ENCODE results near the gene HSPA1B. TPM values are rescaled to one million over a fixed set of nuclear protein-coding genes. Genes with fewer than 3 reads are reported as not detected.
"Not testable (repeated sequence)": the region's sequence is repeated elsewhere in the genome, so short reads cannot be mapped to it uniquely, and the experiment has no call there.

Gene HSPA1B
- 100 to 1,000 TPM; 111 to 507 (median 160) TPM for polyA plus RNA-seq (ENCODE audit: insufficient read length in 4 of 4)

DNA sequence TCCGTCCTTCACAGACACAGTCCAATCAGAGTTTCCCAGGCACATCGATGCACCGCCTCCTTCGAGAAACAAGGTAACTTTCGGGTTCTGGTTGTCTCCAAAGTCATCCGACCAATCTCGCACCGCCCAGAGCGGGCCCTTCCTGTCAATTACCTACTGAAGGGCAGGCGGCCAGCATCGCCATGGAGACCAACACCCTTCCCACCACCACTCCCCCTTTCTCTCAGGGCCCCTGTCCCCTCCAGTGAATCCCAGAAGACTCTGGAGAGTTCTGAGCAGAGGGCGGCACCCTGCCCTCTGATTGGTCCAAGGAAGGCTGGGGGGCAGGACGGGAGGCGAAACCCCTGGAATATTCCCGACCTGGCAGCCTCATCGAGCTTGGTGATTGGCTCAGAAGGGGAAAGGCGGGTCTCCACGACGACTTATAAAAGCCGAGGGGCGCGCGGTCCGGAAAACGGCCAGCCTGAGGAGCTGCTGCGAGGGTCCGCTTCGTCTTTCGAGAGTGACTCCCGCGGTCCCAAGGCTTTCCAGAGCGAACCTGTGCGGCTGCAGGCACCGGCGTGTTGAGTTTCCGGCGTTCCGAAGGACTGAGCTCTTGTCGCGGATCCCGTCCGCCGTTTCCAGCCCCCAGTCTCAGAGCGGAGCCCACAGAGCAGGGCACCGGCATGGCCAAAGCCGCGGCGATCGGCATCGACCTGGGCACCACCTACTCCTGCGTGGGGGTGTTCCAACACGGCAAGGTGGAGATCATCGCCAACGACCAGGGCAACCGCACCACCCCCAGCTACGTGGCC lies at the start of gene HSPA1B:
Gene HSPA1B (plus strand): TSS at position 453 of the 794 bp plus-strand sequence. CDS start 213 bp downstream, at position 666.
- DNase-seq (ENCODE audit: low read depth in 4 of 4, low spot score in 3 of 4), result peak; percentile 98 to 100 (median 100)

DNA sequence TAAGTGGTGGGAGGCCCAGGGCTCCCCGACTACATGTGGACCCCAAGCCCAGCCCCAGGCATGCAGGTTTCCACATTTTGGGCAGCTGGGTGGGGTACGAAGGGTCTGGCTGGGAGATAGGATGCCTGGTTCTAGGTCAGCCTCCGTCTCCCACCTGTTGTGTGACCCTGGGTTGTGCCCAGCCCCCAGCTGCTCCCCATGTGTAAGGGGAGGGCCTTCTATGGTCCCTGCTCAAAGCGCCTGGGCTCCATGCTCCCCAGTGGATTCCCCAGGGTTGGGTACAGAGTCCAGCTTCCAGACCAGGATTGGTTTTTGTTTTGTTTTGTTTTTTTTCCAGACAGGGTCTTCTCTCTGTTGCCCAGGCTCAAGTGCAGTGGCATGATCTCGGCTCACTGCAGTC lies 49.3 kb upstream of the HSPA1B start:
- DNase-seq (ENCODE audit: low read depth in 4 of 4, low spot score in 3 of 4), result no peak

DNA sequence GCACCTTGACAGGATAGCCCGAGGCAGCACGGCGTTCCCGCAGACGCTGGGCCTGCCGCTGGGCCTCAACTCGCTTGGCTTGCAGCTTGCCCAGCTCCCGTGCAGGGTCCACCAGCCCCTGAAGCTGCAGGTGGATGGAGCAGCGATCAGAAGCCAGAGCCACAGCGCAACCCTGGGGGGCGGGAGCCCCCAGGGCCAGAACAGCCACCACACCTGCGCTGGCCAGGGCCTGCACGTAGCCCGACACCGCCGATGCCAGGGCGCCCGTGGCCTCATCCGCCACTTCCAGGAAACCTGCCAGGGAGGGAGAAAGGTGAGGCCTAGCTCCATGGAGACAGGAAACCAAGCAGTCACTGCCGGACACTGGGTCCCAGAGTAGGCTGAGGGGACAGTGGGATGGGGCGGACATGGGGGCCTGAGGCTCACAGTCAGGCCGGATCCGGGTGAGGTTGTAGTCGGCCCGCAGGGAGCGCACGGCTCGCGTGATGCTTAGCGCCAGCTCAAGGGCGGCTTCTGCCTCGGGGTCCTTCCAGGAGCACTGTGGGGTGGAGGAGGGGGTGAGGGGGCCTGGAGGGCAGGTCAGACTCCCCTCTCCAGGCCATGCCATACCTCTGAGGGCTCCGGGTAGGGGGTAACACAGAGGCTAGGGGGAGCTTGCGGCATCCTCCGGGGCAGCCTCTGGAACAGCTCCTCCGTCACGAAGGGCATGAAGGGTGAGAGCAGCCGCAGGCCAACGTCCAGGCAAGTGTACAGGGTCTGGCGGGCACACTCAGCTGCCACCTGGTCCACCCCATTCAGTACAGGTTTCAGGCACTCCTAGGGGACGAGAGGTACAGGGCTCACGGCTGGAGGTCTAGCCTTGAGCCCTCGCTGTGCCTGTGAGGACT lies 48.3 kb upstream of the HSPA1B start:
- no peak for DNase-seq (ENCODE audit: low read depth in 4 of 4, low spot score in 3 of 4)

DNA sequence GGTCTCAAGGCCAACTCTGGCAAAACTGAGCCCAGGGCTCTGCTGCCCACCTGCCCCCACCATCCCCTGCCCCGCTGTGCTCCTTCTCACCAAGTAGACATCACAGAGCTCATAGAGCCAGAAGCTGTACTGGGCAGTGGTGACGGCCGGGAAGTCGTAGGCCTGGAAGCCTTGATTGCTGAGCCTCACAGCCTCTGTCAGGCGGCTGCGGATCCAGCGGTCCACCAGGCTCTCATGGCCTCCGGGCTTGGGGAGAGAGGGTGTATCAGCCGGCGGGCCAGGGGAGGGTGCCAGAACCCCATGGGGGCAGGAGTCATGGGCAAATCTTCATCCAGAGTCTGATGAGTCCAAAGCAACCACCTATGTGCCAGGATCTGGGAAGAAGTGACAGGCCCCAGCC lies 47.6 kb upstream of the HSPA1B start:
- no peak for DNase-seq (ENCODE audit: low read depth in 4 of 4, low spot score in 3 of 4)

DNA sequence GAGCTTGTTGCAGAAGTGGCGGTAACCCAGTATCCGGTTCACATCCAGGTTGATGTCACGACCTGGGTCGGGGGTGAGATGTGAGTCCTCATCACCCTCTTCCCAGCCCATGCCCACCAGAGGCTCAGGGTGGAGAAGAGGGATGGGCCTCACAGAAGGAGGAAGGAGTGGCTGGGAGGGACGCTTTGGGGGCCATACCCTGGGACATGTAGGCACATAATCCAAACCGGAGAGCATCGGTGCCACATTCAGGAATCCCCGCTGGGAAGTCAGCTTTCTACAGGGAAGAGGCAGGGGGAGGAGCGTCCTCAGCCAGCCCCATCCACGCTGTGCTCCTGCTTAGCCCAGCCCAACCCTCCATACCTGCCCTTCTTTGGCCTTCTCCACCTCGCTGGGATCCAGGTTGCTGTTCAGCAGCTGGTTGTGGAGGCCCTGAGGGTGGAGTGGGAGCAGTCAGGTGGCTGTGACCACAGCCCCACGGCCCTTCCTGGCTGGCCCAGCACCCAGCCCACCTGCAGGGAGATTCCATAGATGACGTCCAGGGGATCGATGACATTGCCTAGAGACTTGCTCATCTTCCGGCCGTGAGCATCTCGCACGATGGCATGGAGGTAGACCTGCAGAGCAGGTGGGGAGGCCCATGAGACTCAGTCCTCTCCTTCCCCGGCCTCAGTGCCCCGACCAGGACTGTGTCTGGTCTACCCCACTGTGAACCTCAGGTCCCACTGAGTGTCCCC lies 46.9 kb upstream of the HSPA1B start:
- DNase-seq (ENCODE audit: low read depth in 4 of 4, low spot score in 3 of 4), result no peak

DNA sequence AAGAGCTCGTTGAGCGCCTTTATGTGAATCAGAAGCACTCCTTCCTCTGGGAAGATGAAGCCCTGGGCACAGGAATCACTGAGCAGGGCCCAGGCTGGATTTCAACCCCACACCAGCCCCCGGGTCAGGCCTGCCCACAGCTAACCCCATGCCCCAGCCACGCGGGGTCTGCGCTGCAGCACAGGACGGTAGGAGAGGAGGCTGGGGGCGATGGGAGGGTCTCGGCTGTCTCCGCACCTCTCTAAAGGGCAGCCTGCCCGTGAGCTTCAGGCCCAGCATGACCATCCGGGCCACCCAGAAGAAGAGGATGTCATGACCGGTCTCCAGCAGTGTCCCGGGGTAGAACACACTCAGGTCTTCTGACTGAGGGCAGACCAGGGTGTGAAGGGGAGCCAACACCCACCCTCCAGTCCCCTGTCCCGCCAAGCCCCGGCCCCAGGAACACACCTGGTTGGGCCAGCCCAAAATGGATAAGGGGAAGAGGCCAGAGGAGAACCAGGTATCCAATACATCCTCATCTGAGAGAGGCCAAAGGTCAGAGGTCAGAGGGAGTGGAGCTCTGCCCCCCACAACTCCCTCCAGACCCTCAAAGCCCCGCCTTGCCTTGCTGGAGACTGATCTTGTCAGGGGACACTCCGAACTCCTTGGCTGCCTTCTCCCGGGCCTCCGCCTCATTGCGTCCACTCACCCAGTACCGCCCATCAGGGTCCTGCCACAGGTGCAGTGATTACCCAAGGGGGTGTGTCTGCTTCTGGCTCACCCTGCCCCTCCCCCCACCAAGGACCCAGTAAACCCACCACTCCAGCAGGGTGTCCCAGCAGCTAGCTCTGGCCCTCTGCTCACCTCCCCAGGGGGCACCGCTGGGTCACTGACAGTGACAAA lies 46.1 kb upstream of the HSPA1B start:
- no peak for DNase-seq (ENCODE audit: low read depth in 4 of 4, low spot score in 3 of 4)

DNA sequence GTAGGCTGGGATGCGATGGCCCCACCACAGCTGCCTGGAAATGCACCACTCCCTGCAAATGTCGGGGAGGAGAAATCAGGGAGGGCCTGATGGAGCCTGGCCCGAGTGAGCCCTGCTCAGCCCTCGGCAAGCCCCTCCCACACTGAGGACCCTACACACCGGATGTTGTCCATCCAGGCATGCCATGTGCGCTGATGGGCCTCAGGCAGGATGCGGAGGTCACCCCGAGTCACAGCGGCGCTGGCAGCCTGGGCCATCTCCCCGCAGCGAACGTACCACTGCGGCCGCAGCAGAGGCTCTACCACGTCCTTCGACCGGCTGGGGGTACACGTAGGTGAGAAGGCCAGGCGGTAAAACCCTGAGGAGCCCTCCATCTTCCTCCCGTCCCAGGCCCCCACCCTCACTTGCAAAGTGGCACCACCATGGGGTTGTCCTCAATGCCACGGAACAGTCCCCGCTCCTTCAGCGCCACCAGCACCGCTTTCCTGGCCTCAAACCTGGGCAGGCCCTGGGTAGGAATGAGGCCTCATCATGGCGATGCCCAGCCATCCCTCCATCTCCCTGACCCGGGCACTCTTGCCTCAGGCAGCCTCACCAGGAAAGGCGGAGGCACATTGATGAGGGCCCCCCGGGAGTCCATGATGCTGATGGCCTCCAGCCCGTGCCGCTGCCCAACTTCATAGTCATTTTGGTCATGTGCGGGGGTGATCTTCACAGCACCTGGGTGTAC lies 45.2 kb upstream of the HSPA1B start:
- no peak for DNase-seq (ENCODE audit: low read depth in 4 of 4, low spot score in 3 of 4)

DNA sequence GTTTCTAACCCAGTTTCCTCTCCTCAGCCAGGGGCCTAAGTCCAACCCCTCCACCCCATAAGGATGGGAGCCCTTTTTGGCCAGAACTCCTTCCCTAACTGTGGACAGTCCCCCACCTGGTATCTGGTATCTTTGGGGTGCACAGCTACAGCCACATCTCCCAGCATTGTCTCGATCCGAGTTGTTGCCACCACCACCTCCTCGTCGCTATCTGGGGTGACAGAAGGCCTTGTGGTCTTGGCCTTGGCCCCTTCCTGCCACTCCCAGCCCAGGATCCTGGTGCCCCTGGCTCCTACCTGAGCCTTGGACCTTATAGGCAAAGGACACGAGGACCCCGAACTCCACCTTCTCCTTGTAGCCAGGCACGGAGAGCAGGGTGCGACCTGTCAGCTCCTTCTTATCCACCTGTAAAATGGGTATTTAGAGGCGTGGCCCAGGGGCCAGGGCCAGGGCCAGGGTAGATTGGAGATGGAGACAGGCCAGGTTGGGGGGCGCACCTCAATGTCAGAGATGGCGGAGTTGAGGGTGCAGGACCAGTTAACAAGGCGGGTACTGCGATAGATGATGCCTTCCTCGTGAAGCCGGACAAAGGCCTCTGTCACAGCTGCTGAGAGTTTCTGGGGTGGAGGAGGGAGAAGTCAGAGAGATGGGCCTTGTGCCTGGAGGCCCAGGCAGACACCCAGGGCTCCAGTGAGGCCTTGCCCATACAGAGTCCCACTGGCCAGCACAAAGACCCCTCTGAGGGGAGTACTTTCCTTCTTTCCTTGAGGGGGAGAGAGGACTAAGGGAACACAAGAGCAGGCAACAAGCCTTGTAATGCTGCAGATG lies 43.2 kb upstream of the HSPA1B start:
- no peak for DNase-seq (ENCODE audit: low read depth in 4 of 4, low spot score in 3 of 4)

DNA sequence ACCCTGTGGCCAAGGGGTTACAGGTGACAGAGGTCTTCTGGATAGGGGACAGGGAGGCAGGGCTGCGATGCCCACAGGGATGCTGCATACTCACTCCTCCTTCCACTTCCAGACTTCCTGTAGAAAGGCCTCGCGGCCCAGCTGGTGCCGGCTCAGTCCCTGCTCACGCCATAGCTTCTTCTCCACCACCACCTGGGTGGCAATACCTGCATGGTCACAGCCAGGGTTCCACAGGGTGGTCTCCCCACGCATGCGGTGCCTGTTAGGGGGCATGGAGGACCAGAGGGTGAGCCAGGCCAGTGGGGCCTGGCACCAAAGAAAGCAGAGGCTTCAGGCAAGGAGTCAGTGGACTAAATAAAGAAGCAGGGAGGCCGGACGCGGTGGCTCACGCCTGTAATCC lies 42.1 kb upstream of the HSPA1B start:
- no peak for DNase-seq (ENCODE audit: low read depth in 4 of 4, low spot score in 3 of 4)

DNA sequence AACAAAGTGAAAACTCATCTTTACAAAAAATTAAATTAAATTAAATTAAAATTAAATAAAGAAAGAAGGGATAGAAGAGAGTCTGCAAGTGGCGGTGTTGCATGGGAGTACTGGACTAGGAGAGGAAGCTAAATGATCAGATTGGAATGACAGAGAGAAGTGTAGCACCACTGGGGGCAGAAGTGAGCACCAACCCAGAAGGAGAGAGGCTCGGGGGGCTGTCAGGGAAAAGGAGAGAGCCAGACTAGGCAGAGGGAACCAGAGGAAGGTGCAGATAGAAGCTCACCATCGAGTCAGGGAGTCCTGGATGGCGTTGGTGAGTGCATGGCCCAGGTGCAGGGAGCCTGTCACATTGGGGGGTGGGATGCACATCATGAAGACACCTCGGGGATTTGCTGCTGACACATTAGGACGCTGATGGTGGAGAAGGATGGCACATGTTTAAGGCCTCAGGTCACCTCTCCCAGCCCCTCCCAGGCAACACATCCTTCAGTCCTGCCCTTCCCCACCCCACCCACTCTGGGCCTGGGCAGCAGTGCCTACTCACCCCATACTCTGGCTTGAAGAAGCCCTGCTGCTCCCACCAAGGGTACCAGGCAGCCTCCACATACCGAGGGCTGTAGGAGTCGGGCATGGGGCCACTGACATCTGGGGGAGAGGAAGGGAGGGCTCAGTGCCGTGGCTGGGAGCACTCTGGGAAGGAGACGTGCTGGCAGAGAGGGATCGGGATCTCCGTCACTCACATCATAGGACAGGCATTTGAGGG lies 36.0 kb upstream of the HSPA1B start:
- no peak for DNase-seq (ENCODE audit: low read depth in 4 of 4, low spot score in 3 of 4)

DNA sequence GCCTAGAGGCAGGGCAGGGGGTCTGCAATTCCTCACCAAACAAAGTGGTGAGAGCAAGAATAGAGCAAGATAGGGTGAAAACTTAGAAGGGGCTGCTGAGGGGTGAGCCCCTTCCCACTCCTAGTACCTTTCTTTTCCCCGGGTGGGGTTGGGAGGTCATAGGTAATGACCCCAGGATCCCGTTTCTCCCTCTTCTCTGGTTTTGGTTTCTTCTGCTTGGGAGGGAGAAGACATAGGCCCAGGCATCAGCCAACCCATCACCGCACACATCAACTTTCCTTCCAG lies 35.5 kb upstream of the HSPA1B start:
- DNase-seq (ENCODE audit: low read depth in 4 of 4, low spot score in 3 of 4), result no peak

DNA sequence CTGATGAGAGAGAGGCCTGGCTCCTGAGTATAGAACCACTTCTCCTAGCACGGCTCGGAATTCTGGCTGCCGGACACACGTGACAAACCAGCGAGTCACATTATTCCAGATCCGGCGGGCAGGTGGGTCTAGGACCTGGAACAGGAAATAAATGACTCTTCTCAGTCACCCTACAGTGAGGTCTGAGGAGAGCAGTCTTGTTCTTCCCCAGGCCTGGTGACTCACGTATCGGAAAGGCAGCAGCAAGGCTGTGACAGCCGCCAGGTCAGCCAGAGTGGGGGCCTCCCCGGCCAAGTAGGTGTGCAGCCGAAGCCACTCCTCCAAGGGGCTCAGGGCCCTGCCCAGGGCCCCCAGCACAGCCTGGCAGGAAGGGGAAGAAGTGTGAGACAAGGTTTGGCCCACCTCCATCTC lies 34.8 kb upstream of the HSPA1B start:
- no peak for DNase-seq (ENCODE audit: low read depth in 4 of 4, low spot score in 3 of 4)

DNA sequence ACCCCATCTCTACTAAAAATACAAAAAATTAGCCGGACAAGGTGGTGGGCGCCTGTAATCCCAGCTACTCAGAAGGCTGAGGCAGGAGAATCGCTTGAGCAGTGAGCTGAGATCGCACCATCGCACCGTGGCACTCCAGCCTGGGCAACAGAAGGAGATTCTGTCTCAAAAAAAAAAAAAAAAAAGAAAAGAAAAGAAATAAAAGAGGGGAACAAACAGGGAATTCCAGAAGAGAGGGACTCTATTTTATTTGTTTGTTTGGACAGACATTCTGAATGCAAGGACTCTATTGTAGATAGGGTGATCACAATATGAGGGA lies 33.7 kb upstream of the HSPA1B start:
- DNase-seq (ENCODE audit: low read depth in 4 of 4, low spot score in 3 of 4), result not testable (repeated sequence)

DNA sequence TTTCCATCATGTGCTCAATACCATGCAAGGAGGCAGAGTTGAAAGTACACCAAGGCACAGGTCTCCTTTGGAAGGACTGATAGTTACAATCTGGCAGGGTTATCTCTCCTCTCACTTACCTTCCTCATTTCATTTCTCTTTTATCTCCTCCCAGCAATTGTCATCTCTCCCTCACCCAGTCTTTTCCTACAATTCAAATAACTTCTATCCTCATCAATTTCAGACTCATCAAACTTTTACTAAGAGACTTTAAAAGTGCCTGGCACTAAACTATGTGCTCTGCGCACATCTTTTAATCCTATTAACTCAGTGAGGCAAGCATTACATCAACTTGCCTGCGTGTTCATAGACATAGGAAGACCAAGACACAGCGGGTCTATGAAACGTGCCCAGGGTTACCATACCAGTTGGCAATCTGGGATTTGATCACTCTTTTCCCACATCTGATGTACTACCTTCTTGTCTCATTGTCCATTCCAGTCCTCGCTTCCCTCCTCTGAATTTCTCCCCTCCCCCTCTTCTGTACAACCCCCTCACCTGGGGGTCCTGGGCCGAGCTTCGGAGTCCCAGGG lies 33.2 kb upstream of the HSPA1B start:
- DNase-seq (ENCODE audit: low read depth in 4 of 4, low spot score in 3 of 4), result no peak

DNA sequence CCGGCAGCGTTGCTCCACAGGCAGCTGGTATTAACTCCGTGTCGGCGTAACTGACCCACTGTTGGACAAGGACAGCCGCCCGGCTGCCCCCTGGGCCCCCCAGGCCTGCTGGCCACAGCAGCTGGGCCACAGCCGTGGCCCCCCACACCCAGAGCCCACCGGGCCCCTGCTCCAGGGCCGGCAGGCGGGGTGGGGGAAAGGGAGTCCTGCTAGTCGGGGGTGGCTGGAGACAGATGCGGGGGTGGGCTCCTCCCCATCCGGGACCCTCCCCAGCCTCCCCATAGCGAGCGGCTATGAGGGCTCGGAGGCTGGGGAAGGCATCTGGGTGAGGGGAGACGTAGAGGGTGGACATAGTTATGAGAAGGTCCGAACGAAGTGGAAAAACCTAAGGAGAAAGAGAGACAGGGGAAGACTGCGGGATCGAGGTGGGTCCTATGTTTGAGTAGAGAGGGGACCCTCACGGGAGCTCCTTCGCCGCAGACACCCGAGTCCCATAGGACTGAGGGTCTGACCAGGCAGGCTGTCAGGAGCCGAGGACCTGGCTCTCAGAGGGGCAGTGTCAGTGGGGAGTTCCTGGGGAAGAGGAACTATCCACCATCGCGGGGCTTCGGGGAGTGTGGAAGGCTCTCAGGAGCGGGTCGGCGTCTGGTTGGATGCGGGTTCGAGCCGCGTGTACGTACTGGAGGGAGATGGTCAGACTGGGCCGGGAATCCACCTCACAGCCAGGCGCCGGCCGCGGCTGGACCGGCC lies 32.5 kb upstream of the HSPA1B start:
- DNase-seq (ENCODE audit: low read depth in 4 of 4, low spot score in 3 of 4), result no peak

DNA sequence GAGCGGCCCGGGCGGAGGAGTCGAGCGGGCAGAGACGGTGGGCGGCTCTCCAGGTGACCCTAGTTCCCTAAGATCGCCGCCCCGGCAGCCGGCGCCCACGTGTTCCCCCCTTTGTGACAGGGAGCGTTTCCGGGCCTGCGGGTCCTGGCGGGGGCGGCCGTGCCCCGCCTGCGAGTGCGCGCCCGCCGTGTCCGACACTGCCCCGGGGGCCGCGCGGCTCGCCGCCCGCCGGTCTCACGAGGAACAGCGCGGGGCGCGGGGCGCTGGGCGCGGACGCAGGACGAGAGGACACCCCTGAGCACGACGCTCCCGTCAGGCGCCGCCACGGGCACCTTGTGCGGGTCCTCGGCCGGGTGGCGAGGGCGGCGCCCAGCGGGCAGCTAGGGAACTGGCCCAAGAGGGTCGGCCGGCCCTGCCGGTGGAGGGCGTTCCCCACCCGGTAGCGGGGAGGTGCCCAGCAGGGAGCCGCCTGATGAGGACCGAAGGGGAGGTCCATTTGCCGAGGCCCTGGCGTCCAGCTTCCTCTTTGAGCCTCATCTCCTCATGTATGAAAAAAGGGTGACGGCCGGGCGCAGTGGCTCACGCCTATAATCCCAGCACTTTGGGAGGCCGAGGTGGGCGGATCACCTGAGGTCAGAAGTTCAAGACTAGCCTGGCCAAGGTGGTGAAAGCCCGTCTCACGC lies 31.8 kb upstream of the HSPA1B start, which contains the start of gene VARS1:
Gene VARS1 (minus strand): TSS at position 137 of the 683 bp plus-strand sequence. CDS start 535 bp downstream, outside the sequence.
- peak in 3 of 4 donors; percentile 65 to 76 (median 73) for DNase-seq (ENCODE audit: low read depth in 4 of 4, low spot score in 3 of 4)
